Keratinocyte (primary cell): Measurements from ENCODE around the gene RIMS4.

Experiments used
- CTCF ChIP-seq, 3 experiments: IDR thresholded peaks in 1 of 3; conservative IDR thresholded peaks in 1 of 3; optimal IDR thresholded peaks in 1 of 3; 2 replicates in 2 of 3; 3 replicates in 1 of 3; pipeline versions ENCODE3 to v1.5.1; 2011; ENCODE audit warnings: low read length in 3 of 3, mild to moderate bottlenecking in 3 of 3, moderate library complexity in 2 of 3, control low read depth in 1 of 3, inconsistent platforms in 1 of 3; ENCODE audit not compliant: insufficient read depth in 2 of 3; ENCODE audit errors: extremely low read depth in 1 of 3
- EZH2 ChIP-seq: IDR thresholded peaks from one replicate; pipeline ENCODE4 v1.6.1; 2012; ENCODE audit warnings: inconsistent platforms, mild to moderate bottlenecking, low read length, moderate library complexity

- TF ChIP-seq CTCF (optimal IDR thresholded peaks at IDR 0.05 in 1 of 3, IDR thresholded peaks at IDR 0.05 in 1 of 3, conservative IDR thresholded peaks at IDR 0.05 in 1 of 3; ENCODE audit: extremely low read depth in 1 of 3, insufficient read depth in 2 of 3, low read length in 3 of 3) = no peak
- TF ChIP-seq EZH2 = no peak
Measured at GRCh38 chr20:44800391-44801046, 9.8 kb downstream of the RIMS4 start.
